ENCODE results near the gene RCL1.
"Not testable (repeated sequence)": the region's sequence is repeated elsewhere in the genome, so short reads cannot be mapped to it uniquely, and the experiment has no call there.

RCL1 gene

DNA sequence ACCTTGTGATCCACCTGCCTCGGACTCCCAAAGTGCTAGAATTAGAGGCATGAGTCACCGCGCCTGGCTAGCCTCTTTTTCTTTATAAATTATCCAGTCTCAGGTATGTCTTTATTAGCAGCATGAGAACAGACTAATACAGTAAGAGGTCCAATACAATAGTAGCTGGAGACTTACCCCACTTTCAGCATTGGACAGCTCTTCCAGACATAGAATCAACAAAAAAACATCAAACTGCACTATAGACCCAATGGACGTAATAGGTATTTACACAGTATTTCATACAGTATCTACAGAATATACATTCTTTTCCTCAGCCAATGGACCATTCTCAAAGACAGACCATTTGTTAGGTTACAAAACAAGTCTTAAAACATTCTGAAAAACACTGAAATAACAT is 6.1 kb upstream of the RCL1 start:
- Histone ChIP-seq H3K36me3 (ENCODE audit: insufficient read depth, insufficient read length, low read length) (no peaks in the 10 kb centered on the region), H3K4me3 (ENCODE audit: insufficient read length, low read depth) (no peak overlapping the region), H3K4me1 (ENCODE audit: insufficient read depth, insufficient read length) (peaks cover 3% of the 10 kb centered on the region), H3K9ac (ENCODE audit: insufficient read length, low read depth) (no peak overlapping the region), H3K9me3 (ENCODE audit: insufficient read depth, low read length) (no peaks in the 10 kb centered on the region), H3K27me3 (ENCODE audit: insufficient read depth, insufficient read length) (peaks cover 3% of the 10 kb centered on the region)
- no peak for DNase-seq (ENCODE audit: low read depth, low spot score)
- TF ChIP-seq YY1 (IDR thresholded peaks at IDR 0.05; ENCODE audit: insufficient read depth, insufficient read length) (no peak), SUZ12 (IDR thresholded peaks at IDR 0.05; ENCODE audit: extremely low read depth, insufficient read depth, insufficient read length) (no peak), ZNF274 (IDR thresholded peaks at IDR 0.05; ENCODE audit: low read depth, low read length) (no peak)

DNA sequence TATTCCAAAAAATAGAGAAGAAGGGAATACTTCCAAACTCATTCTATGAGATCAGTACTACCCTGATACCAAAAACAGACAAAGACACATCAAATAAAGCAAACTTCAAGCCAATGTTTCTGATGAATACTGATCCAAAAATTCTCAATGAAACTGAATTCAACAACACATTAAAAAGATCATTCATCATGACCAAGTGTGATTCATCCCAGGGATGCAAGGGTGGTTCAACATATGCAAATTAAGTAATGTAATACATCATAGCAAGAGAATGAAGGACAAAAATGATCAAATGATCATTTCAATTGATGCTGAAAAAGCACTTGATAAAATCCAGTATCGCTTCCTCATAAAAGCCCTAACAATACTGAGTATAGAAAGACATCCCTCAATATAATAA is 4.9 kb upstream of the RCL1 start:
- DNase-seq (ENCODE audit: low read depth, low spot score) = no peak
- H3K4me3 ChIP-seq (ENCODE audit: insufficient read length, low read depth) = no peak overlapping the region
- no peak overlapping the region for H3K9ac ChIP-seq (ENCODE audit: insufficient read length, low read depth)
- H3K27me3 ChIP-seq (ENCODE audit: insufficient read depth, insufficient read length) = peaks cover 4% of the 10 kb centered on the region
- no peak for TF ChIP-seq YY1 (IDR thresholded peaks at IDR 0.05; ENCODE audit: insufficient read depth, insufficient read length)
- no peak for TF ChIP-seq SUZ12 (IDR thresholded peaks at IDR 0.05; ENCODE audit: extremely low read depth, insufficient read depth, insufficient read length)
- no peak for TF ChIP-seq ZNF274 (IDR thresholded peaks at IDR 0.05; ENCODE audit: low read depth, low read length)
- H3K9me3 ChIP-seq (ENCODE audit: insufficient read depth, low read length) = no peaks in the 10 kb centered on the region
- H3K36me3 ChIP-seq (ENCODE audit: insufficient read depth, insufficient read length, low read length) = no peaks in the 10 kb centered on the region
- no peaks in the 10 kb centered on the region for H3K4me1 ChIP-seq (ENCODE audit: insufficient read depth, insufficient read length)

DNA sequence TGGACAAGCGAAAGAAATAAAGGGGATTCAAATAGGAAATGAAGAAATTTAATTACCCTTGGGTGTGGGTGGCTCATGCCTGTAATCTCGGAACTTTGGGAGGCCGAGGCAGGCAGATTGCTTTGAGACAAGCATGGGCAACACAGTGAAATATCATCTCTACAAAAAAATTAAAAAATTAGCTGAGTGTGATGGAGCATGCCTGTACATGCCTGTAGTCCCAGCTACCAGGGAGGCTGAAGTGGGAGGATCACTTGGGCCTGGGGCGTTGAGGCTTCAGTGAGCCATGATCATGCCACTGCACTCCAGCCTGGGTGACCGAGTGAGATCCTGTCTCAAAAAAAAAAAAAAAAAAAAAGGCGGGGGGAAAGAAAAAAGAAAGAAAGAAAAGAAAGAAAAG is 4.0 kb upstream of the RCL1 start:
- peaks cover 4% of the 10 kb centered on the region for H3K27me3 ChIP-seq (ENCODE audit: insufficient read depth, insufficient read length)
- no peak for DNase-seq (ENCODE audit: low read depth, low spot score)
- H3K4me3 ChIP-seq (ENCODE audit: insufficient read length, low read depth) = no peak overlapping the region
- TF ChIP-seq YY1 (IDR thresholded peaks at IDR 0.05; ENCODE audit: insufficient read depth, insufficient read length) (no peak), SUZ12 (IDR thresholded peaks at IDR 0.05; ENCODE audit: extremely low read depth, insufficient read depth, insufficient read length) (no peak), ZNF274 (IDR thresholded peaks at IDR 0.05; ENCODE audit: low read depth, low read length) (no peak)
- H3K9ac ChIP-seq (ENCODE audit: insufficient read length, low read depth) = no peak overlapping the region
- H3K4me1 ChIP-seq (ENCODE audit: insufficient read depth, insufficient read length) = no peaks in the 10 kb centered on the region
- no peaks in the 10 kb centered on the region for H3K36me3 ChIP-seq (ENCODE audit: insufficient read depth, insufficient read length, low read length)
- no peaks in the 10 kb centered on the region for H3K9me3 ChIP-seq (ENCODE audit: insufficient read depth, low read length)

DNA sequence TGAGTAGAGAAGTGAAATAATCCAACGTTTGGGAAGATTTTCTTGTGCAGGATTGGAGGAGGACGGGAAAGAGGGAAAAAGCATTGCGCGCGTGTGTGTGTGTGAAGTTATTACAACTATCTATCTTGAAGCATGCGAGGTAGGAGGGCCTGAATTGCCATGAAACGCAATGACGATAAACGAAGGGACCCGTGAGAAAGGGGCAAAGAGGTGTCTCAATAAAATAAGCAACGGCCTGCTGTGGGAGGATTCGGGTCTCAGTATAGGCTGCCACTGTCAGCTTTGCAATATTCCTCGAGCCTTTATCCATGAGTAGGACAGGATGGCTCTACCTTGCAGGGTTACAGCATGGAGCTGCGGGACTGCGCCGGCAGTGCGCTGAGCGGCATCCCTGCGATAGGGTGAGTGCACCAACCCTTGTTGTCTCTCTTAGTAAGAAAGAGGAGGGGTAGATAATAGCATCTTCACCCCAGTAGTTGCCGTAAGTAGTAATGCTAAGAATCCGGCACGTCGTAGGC is 631 bp upstream of the RCL1 start:
- H3K9ac ChIP-seq (ENCODE audit: insufficient read length, low read depth) = peak overlapping the region; percentile 75
- H3K4me1 ChIP-seq (ENCODE audit: insufficient read depth, insufficient read length) = peaks cover 3% of the 10 kb centered on the region
- no peak for DNase-seq (ENCODE audit: low read depth, low spot score)
- peaks cover 4% of the 10 kb centered on the region for H3K27me3 ChIP-seq (ENCODE audit: insufficient read depth, insufficient read length)
- TF ChIP-seq ZNF274 (IDR thresholded peaks at IDR 0.05; ENCODE audit: low read depth, low read length) (no peak), YY1 (IDR thresholded peaks at IDR 0.05; ENCODE audit: insufficient read depth, insufficient read length) (no peak), SUZ12 (IDR thresholded peaks at IDR 0.05; ENCODE audit: extremely low read depth, insufficient read depth, insufficient read length) (no peak)
- peak overlapping the region; percentile 52 for H3K4me3 ChIP-seq (ENCODE audit: insufficient read length, low read depth)
- H3K9me3 ChIP-seq (ENCODE audit: insufficient read depth, low read length) = peaks cover 10% of the 10 kb centered on the region; the same call in 1 of the 2 replicates
- peaks cover 4% of the 10 kb centered on the region for H3K36me3 ChIP-seq (ENCODE audit: insufficient read depth, insufficient read length, low read length)

DNA sequence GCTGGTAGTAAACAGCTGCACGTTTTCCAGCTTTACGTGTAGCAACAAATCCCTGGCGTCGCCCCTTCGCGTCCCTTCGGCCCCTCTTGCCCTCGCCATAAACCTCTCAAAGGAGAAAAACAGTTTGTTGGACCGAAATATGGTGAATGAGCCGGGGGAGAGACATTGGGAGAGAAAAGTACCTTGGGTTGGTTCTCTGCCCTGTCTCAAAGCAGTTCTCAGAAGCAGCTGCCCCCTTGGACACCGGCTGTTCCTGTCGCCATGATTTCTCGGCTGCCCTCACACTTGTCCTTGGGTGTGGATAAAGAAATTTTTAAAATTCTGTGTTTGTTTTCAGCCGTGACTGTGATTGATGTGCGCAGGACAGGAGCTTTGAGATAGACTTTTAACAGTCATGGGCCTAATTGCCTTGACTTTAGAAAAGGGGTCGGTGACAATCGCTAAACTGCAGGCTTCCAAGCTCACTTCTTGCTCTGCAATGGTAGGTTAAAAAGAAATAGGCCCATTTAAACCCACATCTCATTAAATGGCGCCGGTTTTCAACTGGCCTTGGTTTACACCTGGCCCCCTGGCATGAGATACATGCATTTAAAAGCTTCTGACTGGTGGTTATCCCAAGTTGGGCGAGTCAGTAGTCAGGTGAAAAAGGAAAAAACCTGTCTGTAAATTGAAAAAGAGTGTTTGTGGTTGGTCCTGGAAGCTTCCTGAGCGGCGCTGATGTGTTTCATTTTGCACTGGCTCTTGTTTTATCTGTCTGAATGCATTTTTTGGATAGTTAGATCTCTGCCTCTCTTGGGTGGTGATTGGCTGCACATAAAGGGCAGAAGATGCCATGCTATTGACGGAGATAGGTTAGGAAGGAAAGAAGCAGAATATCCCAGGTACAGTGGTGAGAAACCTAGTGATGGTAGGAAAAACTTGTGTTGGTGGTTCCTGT is 983 bp downstream of the RCL1 start:
- Histone ChIP-seq H3K4me3 (ENCODE audit: insufficient read length, low read depth) (peak overlapping the region; percentile 93), H3K9me3 (ENCODE audit: insufficient read depth, low read length) (peaks cover 11% of the 10 kb centered on the region; the same call in 1 of the 2 replicates), H3K27me3 (ENCODE audit: insufficient read depth, insufficient read length) (peaks cover 4% of the 10 kb centered on the region), H3K36me3 (ENCODE audit: insufficient read depth, insufficient read length, low read length) (peaks cover 4% of the 10 kb centered on the region), H3K9ac (ENCODE audit: insufficient read length, low read depth) (peak overlapping the region; percentile 95), H3K4me1 (ENCODE audit: insufficient read depth, insufficient read length) (peaks cover 3% of the 10 kb centered on the region)
- no peak for DNase-seq (ENCODE audit: low read depth, low spot score)
- TF ChIP-seq YY1 (IDR thresholded peaks at IDR 0.05; ENCODE audit: insufficient read depth, insufficient read length) = no peak
- TF ChIP-seq ZNF274 (IDR thresholded peaks at IDR 0.05; ENCODE audit: low read depth, low read length) = no peak
- no peak for TF ChIP-seq SUZ12 (IDR thresholded peaks at IDR 0.05; ENCODE audit: extremely low read depth, insufficient read depth, insufficient read length)

DNA sequence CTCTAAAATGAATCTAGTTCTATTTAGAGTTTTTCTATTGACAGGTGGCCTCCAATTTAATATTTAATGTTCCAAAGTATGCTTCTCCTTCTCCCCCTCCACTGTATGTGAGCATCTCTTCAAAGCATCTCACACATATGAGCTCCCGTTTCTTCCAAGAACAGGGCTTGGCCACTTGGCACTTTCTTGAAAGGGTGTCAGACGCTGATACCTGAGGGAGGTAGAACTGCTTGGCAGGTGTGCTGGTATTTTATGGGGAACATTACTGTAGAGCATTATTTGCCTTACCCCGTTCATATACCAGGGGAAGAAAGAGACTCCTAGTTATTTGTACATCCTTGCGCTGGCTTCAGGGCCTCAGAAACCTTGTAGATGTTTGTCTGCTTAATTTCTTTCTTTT is 1.9 kb downstream of the RCL1 start:
- Histone ChIP-seq H3K9ac (ENCODE audit: insufficient read length, low read depth) (no peak overlapping the region), H3K9me3 (ENCODE audit: insufficient read depth, low read length) (peaks cover 11% of the 10 kb centered on the region; the same call in 1 of the 2 replicates), H3K4me1 (ENCODE audit: insufficient read depth, insufficient read length) (peaks cover 3% of the 10 kb centered on the region), H3K36me3 (ENCODE audit: insufficient read depth, insufficient read length, low read length) (peaks cover 4% of the 10 kb centered on the region), H3K4me3 (ENCODE audit: insufficient read length, low read depth) (no peak overlapping the region), H3K27me3 (ENCODE audit: insufficient read depth, insufficient read length) (peaks cover 4% of the 10 kb centered on the region)
- TF ChIP-seq YY1 (IDR thresholded peaks at IDR 0.05; ENCODE audit: insufficient read depth, insufficient read length) (no peak), ZNF274 (IDR thresholded peaks at IDR 0.05; ENCODE audit: low read depth, low read length) (no peak), SUZ12 (IDR thresholded peaks at IDR 0.05; ENCODE audit: extremely low read depth, insufficient read depth, insufficient read length) (no peak)
- no peak for DNase-seq (ENCODE audit: low read depth, low spot score)

DNA sequence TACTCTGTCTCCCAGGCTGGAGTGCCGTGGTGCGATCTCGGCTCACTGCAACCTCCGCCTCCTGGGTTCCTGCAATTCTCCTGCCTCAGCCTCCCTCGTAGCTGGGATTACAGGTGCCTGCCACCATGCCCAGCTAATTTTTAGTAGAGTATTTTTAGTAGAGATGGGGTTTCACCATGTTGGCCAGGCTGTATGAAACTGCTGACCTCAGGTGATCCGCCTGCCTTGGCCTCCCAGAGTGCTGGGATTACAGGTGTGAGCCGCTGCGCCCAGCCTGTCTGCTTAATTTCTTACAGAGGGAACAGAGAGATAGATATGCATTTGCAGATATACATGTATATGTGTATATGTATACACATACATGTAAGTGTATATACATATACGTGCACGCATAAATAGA is 2.4 kb downstream of the RCL1 start:
- not testable (repeated sequence) for H3K36me3 ChIP-seq (ENCODE audit: insufficient read depth, insufficient read length, low read length); H3K4me3 ChIP-seq (ENCODE audit: insufficient read length, low read depth); DNase-seq (ENCODE audit: low read depth, low spot score); H3K27me3 ChIP-seq (ENCODE audit: insufficient read depth, insufficient read length); H3K9ac ChIP-seq (ENCODE audit: insufficient read length, low read depth); H3K4me1 ChIP-seq (ENCODE audit: insufficient read depth, insufficient read length)
- peaks cover 11% of the 10 kb centered on the region; the same call in 1 of the 2 replicates for H3K9me3 ChIP-seq (ENCODE audit: insufficient read depth, low read length)

Data from NT2/D1 (cell line).